GM18505 (cell line): ENCODE measurements around the gene LMNA.

Experiments used
- ATAC-seq: cut with Tn5 transposase; IDR thresholded peaks from one replicate; pipeline ENCODE4 v1.9.1; 2021; ENCODE audit not compliant: unreplicated experiment
- POLR2A ChIP-seq: IDR thresholded peaks from 4 replicates; pipeline ENCODE4 v1.6.1; 2011; ENCODE audit warnings: borderline replicate concordance; ENCODE audit not compliant: insufficient read depth, insufficient read length; ENCODE audit errors: extremely low read depth

The LMNA gene

GRCh38 chr1:156090138-156090839 is 24.2 kb upstream of the LMNA start:
- no peak for TF ChIP-seq POLR2A
- no peak for ATAC-seq

DNA sequence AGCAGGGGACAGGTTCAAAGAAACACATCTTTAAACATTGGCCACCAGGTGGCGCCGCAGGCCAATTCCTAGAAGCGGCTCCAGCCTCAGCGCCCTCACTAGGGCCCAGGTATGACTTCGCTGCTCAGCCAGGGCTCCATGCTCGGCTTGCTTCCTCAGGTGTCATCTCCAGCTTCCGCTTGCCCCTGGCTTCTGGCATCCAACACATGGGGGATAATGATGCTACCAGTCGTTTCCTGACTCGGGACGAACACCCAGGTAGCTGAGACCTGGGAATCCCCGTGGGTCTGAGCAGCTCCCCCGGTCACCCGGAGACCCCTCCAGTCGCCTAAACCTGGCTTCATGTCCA is 23.7 kb upstream of the LMNA start:
- no peak for ATAC-seq
- TF ChIP-seq POLR2A: no peak

- no peak for TF ChIP-seq POLR2A
Measured at GRCh38 chr1:156091610-156092009, 22.9 kb upstream of the LMNA start.

DNA sequence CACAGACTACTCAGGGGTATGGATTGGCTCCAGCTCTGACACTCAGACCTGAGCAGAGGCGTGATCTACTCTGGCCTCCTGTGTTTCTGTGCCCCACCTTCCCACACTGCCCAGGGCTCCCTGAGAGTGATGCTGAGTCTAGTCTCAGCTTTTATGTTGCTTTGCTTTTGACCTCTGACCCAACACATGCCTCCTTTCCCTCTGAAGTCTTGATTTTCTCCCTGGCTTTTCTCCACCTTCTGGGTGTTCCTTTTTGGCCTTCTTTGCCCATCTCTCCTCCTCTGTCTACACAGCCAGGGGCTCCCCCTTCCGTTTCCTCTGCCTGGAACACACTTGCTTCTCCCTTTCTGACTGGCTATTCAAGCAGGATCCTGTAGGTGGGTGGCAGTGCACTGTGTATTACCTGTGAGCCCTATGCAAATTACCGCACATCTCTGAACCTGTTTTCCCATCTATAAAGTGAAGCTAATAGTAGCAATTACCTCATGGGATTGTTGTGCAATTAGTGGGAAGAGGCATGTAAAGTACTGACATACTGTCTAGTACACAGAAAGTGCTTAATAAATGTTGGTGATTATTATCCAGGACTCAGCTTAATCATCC is 18.5 kb upstream of the LMNA start:
- ATAC-seq: no peak
- TF ChIP-seq POLR2A: no peak

More at GRCh38 chr1:156091610-156092009, 22.9 kb upstream of the LMNA start:
- ATAC-seq: no peak

DNA sequence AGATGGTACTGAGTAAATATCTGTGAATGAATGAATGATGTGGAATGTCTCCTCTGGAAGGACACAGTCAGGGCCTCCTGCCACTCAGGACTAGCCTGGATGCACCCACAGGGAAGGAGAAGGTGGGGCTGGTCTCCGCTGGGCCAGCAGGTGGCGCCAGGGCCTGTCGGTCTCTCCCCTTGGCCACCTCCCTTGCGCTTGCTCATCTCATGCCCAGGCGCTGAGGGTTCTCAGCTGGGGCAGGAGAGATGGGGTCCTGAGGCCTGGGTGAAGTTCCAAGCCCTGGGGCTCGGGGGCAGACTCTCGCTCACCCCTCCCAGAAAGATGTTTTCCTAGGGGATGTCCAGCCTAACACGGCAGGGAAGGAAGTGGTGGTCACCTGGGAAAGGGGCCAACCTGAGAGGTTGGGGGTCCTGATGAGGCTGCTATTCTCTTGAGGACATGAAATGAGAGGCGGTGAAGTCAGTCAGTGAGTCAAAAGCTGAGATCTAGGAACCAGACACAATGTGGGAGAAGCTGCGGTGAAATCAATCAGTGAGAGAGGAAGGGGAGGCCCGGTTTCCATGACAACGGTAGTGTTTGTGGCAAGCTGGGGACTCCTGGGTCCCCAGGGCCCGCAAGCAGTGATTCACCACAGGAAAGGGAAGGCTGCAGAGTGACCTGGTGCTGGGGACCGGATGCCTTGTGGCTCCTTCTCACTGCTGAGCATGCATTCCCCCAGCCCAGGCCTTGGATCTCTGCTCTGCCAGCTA is 17.7 kb upstream of the LMNA start:
- ATAC-seq: peak; percentile 60
- TF ChIP-seq POLR2A: no peak

GRCh38 chr1:156097499-156098178 is 16.9 kb upstream of the LMNA start:
- ATAC-seq: no peak
- no peak for TF ChIP-seq POLR2A

GRCh38 chr1:156098784-156099183 is 15.7 kb upstream of the LMNA start:
- no peak for TF ChIP-seq POLR2A
- ATAC-seq: no peak

DNA sequence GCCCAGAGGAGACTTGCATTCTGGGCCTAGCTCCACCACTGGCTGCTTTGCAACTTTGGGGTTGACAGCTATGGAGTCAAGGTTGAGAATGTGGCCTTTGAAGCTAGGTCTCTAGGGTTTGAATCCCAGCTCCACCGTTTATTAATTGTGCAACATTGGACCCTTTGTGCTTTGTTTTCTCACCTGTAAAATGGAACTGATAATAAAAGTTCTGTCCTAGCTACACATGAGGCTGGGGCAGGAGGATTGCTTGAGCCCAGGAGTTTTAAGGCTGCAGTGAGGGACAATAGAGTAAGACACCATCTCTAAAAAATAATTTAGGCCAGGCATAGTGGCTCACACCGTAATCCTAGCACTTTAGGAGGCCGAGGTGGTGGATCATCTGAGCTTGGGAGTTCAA is 15.2 kb upstream of the LMNA start:
- no peak for ATAC-seq
- no peak for TF ChIP-seq POLR2A

DNA sequence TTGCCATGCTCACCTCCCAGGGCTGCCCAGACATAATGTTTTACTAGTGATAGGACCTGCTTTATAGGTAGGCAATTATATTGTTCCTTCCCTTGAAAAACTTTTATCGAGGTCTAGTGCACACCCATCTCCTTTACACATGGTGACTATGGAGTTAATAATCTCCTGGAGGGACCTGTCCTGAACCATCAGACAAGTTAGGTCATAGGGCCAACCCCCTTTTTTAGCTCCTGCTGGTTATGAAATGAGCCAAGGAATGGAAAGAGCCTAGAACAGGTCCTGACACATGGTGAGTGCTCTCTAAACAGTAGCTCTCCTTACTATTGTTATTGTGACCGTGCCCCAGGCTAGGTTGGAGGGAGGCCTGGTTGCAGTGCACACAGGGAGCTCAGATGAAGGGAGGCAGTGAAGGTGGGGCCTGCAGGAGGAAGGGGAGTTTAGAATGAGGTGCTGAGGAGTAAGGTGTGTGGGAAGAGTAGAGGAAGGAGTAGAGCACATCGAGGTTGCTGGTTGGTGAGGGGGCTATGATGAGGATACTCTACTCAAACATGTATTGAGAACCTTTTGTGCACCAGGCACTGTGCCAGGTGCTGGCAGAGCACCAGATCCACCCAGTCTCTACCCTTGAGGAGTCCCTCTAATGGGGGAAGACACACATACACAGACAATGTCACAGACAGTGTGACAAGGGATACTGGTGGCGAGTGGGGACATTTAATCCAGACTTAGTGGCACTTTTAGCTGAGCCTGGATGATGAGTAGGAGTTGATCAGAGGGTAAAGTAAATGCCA is 14.1 kb upstream of the LMNA start:
- ATAC-seq: no peak
- no peak for TF ChIP-seq POLR2A

DNA sequence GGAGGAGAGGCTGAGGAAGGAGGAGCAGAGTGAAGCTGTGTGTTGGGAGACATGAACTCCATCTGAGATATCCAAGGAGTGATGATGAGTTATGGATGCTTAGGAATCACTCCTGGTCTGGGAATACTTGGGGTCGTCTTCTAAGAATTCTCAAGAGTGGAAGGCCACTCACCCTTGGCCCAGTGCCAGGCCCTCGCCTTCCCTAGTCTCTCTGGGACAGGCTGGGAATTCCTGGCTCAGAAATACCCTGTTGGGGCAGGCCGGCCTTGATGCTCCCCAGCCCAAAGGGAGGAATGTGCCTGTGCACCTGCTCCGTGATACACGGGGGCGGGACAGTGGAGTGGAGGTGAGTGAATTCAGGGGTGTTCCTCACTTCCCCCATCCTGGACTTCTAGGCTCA is 12.6 kb upstream of the LMNA start:
- TF ChIP-seq POLR2A: no peak
- ATAC-seq: no peak

GRCh38 chr1:156102633-156103511 is 11.6 kb upstream of the LMNA start:
- no peak for TF ChIP-seq POLR2A

GRCh38 chr1:156103521-156103947 is 11.0 kb upstream of the LMNA start:
- no peak for ATAC-seq
- TF ChIP-seq POLR2A: no peak

More at GRCh38 chr1:156102633-156103511, 11.6 kb upstream of the LMNA start:
- ATAC-seq: no peak
